Osteocyte (in vitro differentiated cells): ENCODE data around the gene FIBP. TPM values are rescaled to one million over a fixed set of nuclear protein-coding genes. Genes with fewer than 3 reads are reported as not detected.

Source experiments
- DNase-seq: peaks from one replicate; pipeline ENCODE4 v3.0.0; 2021; ENCODE audit warnings: mixed read lengths; ENCODE audit not compliant: unreplicated experiment; ENCODE audit errors: extremely low spot score
- H3K27ac Mint-ChIP-seq: one replicate; pipeline ENCODE4 v1.8.0; 2021; ENCODE audit warnings: mild to moderate bottlenecking, mixed read lengths; ENCODE audit not compliant: unreplicated experiment
- H3K27me3 Mint-ChIP-seq: one replicate; pipeline ENCODE4 v1.8.0; 2021; ENCODE audit warnings: mixed read lengths; ENCODE audit not compliant: unreplicated experiment
- H3K36me3 Mint-ChIP-seq: one replicate; pipeline ENCODE4 v1.8.0; 2021; ENCODE audit warnings: mixed read lengths; ENCODE audit not compliant: unreplicated experiment
- H3K4me1 Mint-ChIP-seq: one replicate; pipeline ENCODE4 v1.8.0; 2021; ENCODE audit warnings: mixed read lengths; ENCODE audit not compliant: unreplicated experiment
- H3K4me3 Mint-ChIP-seq: one replicate; pipeline ENCODE4 v1.8.0; 2021; ENCODE audit warnings: mild to moderate bottlenecking, moderate library complexity, mixed read lengths; ENCODE audit not compliant: unreplicated experiment
- H3K9me3 Mint-ChIP-seq: one replicate; pipeline ENCODE4 v1.8.0; 2021; ENCODE audit warnings: mixed read lengths; ENCODE audit not compliant: unreplicated experiment
- total RNA-seq: library from RNA; stranded (reverse); gene quantifications from 2 replicates; pipeline ENCODE4 v1.2.1, GENCODE V29; 2021
- TF ChIP-seq, protein P1 (sequence below): fragments of 200-600 bp; sonication (generic); IDR thresholded peaks from 2 replicates; pipeline ENCODE4 v1.5.0; 2021; ENCODE audit warnings: antibody characterized with exemption, mild to moderate bottlenecking, moderate library complexity

The FIBP gene
- total RNA-seq, 1 donor from 2014 or later: 92.4 TPM

- TF ChIP-seq, protein P1, sequence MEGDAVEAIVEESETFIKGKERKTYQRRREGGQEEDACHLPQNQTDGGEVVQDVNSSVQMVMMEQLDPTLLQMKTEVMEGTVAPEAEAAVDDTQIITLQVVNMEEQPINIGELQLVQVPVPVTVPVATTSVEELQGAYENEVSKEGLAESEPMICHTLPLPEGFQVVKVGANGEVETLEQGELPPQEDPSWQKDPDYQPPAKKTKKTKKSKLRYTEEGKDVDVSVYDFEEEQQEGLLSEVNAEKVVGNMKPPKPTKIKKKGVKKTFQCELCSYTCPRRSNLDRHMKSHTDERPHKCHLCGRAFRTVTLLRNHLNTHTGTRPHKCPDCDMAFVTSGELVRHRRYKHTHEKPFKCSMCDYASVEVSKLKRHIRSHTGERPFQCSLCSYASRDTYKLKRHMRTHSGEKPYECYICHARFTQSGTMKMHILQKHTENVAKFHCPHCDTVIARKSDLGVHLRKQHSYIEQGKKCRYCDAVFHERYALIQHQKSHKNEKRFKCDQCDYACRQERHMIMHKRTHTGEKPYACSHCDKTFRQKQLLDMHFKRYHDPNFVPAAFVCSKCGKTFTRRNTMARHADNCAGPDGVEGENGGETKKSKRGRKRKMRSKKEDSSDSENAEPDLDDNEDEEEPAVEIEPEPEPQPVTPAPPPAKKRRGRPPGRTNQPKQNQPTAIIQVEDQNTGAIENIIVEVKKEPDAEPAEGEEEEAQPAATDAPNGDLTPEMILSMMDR: no peak
- no peak overlapping the region for H3K4me3 Mint-ChIP-seq
- H3K9me3 Mint-ChIP-seq: no peaks in the 10 kb centered on the region
- peaks cover 23% of the 10 kb centered on the region for H3K36me3 Mint-ChIP-seq
- H3K27ac Mint-ChIP-seq: no peak overlapping the region
- peaks cover 16% of the 10 kb centered on the region for H3K4me1 Mint-ChIP-seq
- no peaks in the 10 kb centered on the region for H3K27me3 Mint-ChIP-seq
- DNase-seq: no peak
Measured at GRCh38 chr11:65882120-65883057, 5.9 kb downstream of the FIBP start.

DNA sequence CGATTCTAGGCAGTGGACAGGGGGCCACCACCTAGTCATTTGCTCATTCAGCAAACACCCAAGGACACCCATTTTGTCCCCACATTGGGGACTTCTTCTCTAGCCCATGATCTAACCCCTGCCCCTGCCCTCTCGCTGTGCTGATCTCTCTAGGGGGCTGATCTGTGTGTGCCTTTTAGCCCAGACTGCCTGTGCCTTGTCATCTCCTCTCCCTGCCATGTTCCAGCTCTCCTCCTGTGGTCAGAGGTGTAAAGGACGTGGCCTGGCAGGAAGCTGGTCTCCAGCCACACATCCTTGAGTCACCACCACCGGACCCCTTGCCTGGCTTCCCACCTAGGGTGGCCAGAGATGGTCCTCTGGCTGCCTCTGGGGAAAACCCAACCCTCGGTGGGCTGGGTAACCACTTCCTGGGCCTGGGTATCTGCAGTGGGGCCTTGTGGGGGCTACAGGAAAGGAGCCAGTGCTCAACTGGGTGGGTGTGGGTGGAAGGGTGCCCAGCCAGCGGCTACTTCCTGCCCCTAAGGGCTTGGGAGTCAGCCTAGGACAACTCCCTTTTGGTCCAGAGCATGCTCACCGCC, 7.3 kb downstream of the FIBP start:
- Mint-ChIP-seq H3K27me3 (no peaks in the 10 kb centered on the region), H3K4me1 (peaks cover 5% of the 10 kb centered on the region), H3K4me3 (no peak overlapping the region), H3K36me3 (peaks cover 18% of the 10 kb centered on the region), H3K27ac (no peak overlapping the region), H3K9me3 (no peaks in the 10 kb centered on the region)
- DNase-seq: no peak
- TF ChIP-seq, protein P1: no peak

GRCh38 chr11:65880027-65880426, 8.2 kb downstream of the FIBP start:
- H3K4me3 Mint-ChIP-seq: no peak overlapping the region
- no peak overlapping the region for H3K27ac Mint-ChIP-seq

GRCh38 chr11:65879617-65880016, 8.7 kb downstream of the FIBP start, which contains the start of gene CTSW:
TSS of gene CTSW (plus strand) at chr11:65879837. CDS start at chr11:65879855, 18 bp downstream.
- H3K4me3 Mint-ChIP-seq: no peak within 1 kb of the TSS
- H3K27me3 Mint-ChIP-seq: no peaks in the 10 kb centered on the region
- peaks cover 13% of the 10 kb centered on the region for H3K36me3 Mint-ChIP-seq
- no peak for DNase-seq
- peaks cover 3% of the 10 kb centered on the region for H3K4me1 Mint-ChIP-seq
- TF ChIP-seq, protein P1: no peak
- peak within 1 kb of the TSS; percentile 23 for H3K27ac Mint-ChIP-seq
- H3K9me3 Mint-ChIP-seq: no peaks in the 10 kb centered on the region

More at GRCh38 chr11:65880027-65880426, 8.2 kb downstream of the FIBP start:
- H3K36me3 Mint-ChIP-seq: peaks cover 14% of the 10 kb centered on the region
- no peaks in the 10 kb centered on the region for H3K9me3 Mint-ChIP-seq
- no peak for DNase-seq
- no peaks in the 10 kb centered on the region for H3K27me3 Mint-ChIP-seq
- H3K4me1 Mint-ChIP-seq: peaks cover 5% of the 10 kb centered on the region
- TF ChIP-seq, protein P1: no peak
